Measurements from ENCODE around the gene SLC25A33. TPM values are rescaled to one million over a fixed set of nuclear protein-coding genes. Genes with fewer than 3 reads are reported as not detected.

Gene SLC25A33
- polyA plus RNA-seq, 1 donor (not counting 4 experiments of a cell fraction or from before 2014, with no cell fraction given) = 4.5 TPM

- DNase-seq (ENCODE audit: low read depth, low spot score) = no peak
- Histone ChIP-seq H3K9me1 (ENCODE audit: control insufficient read depth, extremely low read depth, insufficient read depth, low read length) (no peaks in the 10 kb centered on the region), H3K27me3 (ENCODE audit: control insufficient read depth, extremely low read depth, insufficient read depth, low read length) (no peaks in the 10 kb centered on the region), H3K9ac (ENCODE audit: control insufficient read depth, extremely low read depth, insufficient read depth, low read length) (no peak overlapping the region), H3K9me3 (ENCODE audit: control insufficient read depth, low read depth, low read length) (no peaks in the 10 kb centered on the region), H3K4me2 (ENCODE audit: control insufficient read depth, extremely low read depth, insufficient read depth, low read depth, low read length) (peak overlapping the region; percentile 59), H4K20me1 (ENCODE audit: control insufficient read depth, extremely low read depth, insufficient read depth, low read length) (peaks cover 13% of the 10 kb centered on the region), H3K27ac (ENCODE audit: control insufficient read depth, insufficient read depth, low read length) (no peak overlapping the region), H3K79me2 (ENCODE audit: control insufficient read depth, insufficient read depth, low read length) (peaks cover 53% of the 10 kb centered on the region), H2AFZ (ENCODE audit: control insufficient read depth, low read length) (no peak overlapping the region), H3K4me1 (ENCODE audit: control insufficient read depth, extremely low read depth, insufficient read depth, low read length) (peaks cover 27% of the 10 kb centered on the region), H3K4me3 (ENCODE audit: control insufficient read depth in 2 of 3, extremely low read depth in 1 of 3, insufficient read depth in 2 of 3, low read depth in 1 of 3, low read length in 3 of 3) (no peak overlapping the region), H3K36me3 (ENCODE audit: control insufficient read depth in 2 of 2, extremely low read depth in 1 of 2, insufficient read depth in 2 of 2, low read length in 2 of 2) (peaks cover 0 to 3% of the 10 kb centered on the region in 2 experiments)
- FAIRE-seq = no peak
- TF ChIP-seq CTCF (optimal IDR thresholded peaks at IDR 0.05 in 1 of 3, IDR thresholded peaks at IDR 0.05 in 1 of 3, conservative IDR thresholded peaks at IDR 0.05 in 1 of 3; ENCODE audit: extremely low read depth in 1 of 3, insufficient read depth in 2 of 3, low read length in 3 of 3) (no peak), EZH2 (IDR thresholded peaks at IDR 0.05; ENCODE audit: low read length) (no peak)
- dilution Hi-C loops (cut with MboI; ENCODE audit: extremely low pct_ligation_motif_present, low sequenced_read_pairs) = no loop called here
Observed at GRCh38 chr1:9542430-9542829, 3.2 kb downstream of the SLC25A33 start.

DNA sequence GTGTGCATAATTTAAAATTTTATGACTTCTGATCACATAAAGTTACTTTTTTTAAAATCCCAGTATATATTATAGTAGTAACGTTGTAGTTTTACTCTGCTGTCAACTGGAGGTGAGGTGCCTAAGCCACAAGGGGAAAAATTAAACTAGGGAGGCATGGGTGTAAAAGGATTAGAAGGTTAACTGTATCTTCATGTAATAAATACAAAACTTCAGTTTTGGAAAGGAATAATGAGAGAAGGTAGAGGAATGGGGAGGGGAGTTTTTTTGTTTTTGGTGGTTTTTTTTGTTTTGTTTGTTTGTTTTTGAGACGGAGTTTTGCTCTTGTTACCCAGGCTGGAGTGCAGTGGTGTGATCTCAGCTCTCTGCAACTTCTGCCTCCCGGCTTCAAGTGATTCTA lies 5.7 kb downstream of the SLC25A33 start:
- Histone ChIP-seq H3K4me2 (ENCODE audit: control insufficient read depth, extremely low read depth, insufficient read depth, low read depth, low read length) (no peak overlapping the region), H3K4me1 (ENCODE audit: control insufficient read depth, extremely low read depth, insufficient read depth, low read length) (peaks cover 16% of the 10 kb centered on the region), H3K9ac (ENCODE audit: control insufficient read depth, extremely low read depth, insufficient read depth, low read length) (no peak overlapping the region), H3K27me3 (ENCODE audit: control insufficient read depth, extremely low read depth, insufficient read depth, low read length) (no peaks in the 10 kb centered on the region), H3K9me3 (ENCODE audit: control insufficient read depth, low read depth, low read length) (no peaks in the 10 kb centered on the region), H3K79me2 (ENCODE audit: control insufficient read depth, insufficient read depth, low read length) (peaks cover 72% of the 10 kb centered on the region), H3K27ac (ENCODE audit: control insufficient read depth, insufficient read depth, low read length) (no peak overlapping the region), H2AFZ (ENCODE audit: control insufficient read depth, low read length) (no peak overlapping the region), H3K36me3 (ENCODE audit: control insufficient read depth in 2 of 2, extremely low read depth in 1 of 2, insufficient read depth in 2 of 2, low read length in 2 of 2) (peaks cover 0 to 3% of the 10 kb centered on the region in 2 experiments), H3K4me3 (ENCODE audit: control insufficient read depth in 2 of 3, extremely low read depth in 1 of 3, insufficient read depth in 2 of 3, low read depth in 1 of 3, low read length in 3 of 3) (no peak overlapping the region), H3K9me1 (ENCODE audit: control insufficient read depth, extremely low read depth, insufficient read depth, low read length) (no peaks in the 10 kb centered on the region), H4K20me1 (ENCODE audit: control insufficient read depth, extremely low read depth, insufficient read depth, low read length) (peaks cover 17% of the 10 kb centered on the region)
- TF ChIP-seq EZH2 (IDR thresholded peaks at IDR 0.05; ENCODE audit: low read length) = no peak
- no peak for TF ChIP-seq CTCF (optimal IDR thresholded peaks at IDR 0.05 in 1 of 3, IDR thresholded peaks at IDR 0.05 in 1 of 3, conservative IDR thresholded peaks at IDR 0.05 in 1 of 3; ENCODE audit: extremely low read depth in 1 of 3, insufficient read depth in 2 of 3, low read length in 3 of 3)
- DNase-seq (ENCODE audit: low read depth, low spot score) = no peak
- no peak for FAIRE-seq
- dilution Hi-C loops (cut with MboI; ENCODE audit: extremely low pct_ligation_motif_present, low sequenced_read_pairs) = no loop called here
